Activated CD8-positive, alpha-beta memory T cell treated with anti-CD3 and anti-CD28 coated beads, Interleukin-2, amount 10 ng/mL, durations not matched to agents 7 days and 5 days (primary cell): Measurements from ENCODE around the gene ABCG5. TPM values are rescaled to one million over a fixed set of nuclear protein-coding genes. Genes with fewer than 3 reads are reported as not detected.

ENCODE experiments used
- ATAC-seq: fragments of 150-1000 bp; cut with Tn5 transposase; one replicate; pipeline ENCODE4 v1.10.0; 2021; ENCODE audit warnings: moderate library complexity
- CTCF ChIA-PET: fragments of 350-600 bp; sonication (Branson Sonifier 250); formaldehyde crosslinking; loops from one replicate; lab custom pipeline; 2021; ENCODE audit warnings: antibody characterized with exemption; lab: Charles Lee
- DNase-seq: peaks from one replicate; pipeline ENCODE4 v3.0.0-alpha.2; 2020
- H3K27ac Mint-ChIP-seq: one replicate; pipeline ENCODE4 v1.8.0; 2021; ENCODE audit warnings: mild to moderate bottlenecking, mixed read lengths
- H3K27me3 Mint-ChIP-seq: one replicate; pipeline ENCODE4 v1.8.0; 2021; ENCODE audit warnings: mixed read lengths
- H3K36me3 Mint-ChIP-seq: one replicate; pipeline ENCODE4 v1.8.0; 2021; ENCODE audit warnings: mild to moderate bottlenecking, mixed read lengths
- H3K4me1 Mint-ChIP-seq: one replicate; pipeline ENCODE4 v1.8.0; 2021; ENCODE audit warnings: mixed read lengths
- H3K4me3 Mint-ChIP-seq: one replicate; pipeline ENCODE4 v1.8.0; 2021; ENCODE audit warnings: mild to moderate bottlenecking, moderate library complexity, mixed read lengths
- H3K9me3 Mint-ChIP-seq: one replicate; pipeline ENCODE4 v1.8.0; 2022; ENCODE audit warnings: low read depth, mixed read lengths
- total RNA-seq, 2 experiments: library from RNA; stranded (reverse); gene quantifications; one replicate each; pipeline ENCODE4 v1.2.3, GENCODE V29; 2021

Gene ABCG5
- total RNA-seq, 2 experiments from 2014 or later: not detected

DNA sequence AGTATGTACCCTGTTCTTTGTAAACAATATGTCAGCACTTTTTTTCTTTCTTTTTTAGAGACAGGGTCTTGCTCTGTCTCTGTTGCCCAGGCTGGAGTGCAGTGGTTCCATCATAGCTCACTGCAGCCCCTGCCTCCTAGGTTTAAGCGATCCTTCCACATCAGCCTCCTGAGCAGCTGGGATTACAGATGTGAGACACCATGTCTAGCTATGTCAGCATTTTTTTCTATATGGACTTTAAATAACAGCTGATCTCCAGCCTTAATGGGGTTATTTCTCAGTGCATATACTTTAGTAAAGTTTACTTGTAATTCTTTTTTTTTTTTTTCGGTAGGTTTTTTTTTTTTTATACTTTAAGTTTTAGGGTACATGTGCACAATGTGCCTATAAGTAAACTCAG lies 26.6 kb downstream of the ABCG5 start:
- CTCF ChIA-PET: no interaction called here
- Mint-ChIP-seq H3K36me3 (no peaks in the 10 kb centered on the region), H3K27me3 (no peaks in the 10 kb centered on the region), H3K27ac (no peak overlapping the region), H3K9me3 (no peaks in the 10 kb centered on the region), H3K4me1 (peaks cover 6% of the 10 kb centered on the region), H3K4me3 (no peak overlapping the region)
- ATAC-seq (no peak), DNase-seq (no peak)

DNA sequence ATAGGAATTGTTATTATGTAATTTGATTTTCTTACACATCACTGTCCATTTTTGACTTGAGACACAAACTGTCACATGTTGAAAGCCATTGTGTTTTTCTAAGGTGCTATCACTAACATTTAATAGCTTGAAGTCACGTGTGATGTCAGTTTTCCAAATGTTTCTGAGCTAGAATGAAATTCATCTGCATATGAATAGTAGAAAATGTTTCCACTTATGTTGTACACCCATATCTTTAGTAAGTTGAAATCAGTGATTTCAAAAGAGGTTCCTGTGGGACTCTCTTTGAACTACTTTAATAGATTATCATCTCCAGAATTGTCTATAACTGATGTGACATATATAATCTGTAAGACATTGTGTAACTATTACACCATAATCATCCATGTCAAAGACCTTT lies 27.8 kb downstream of the ABCG5 start:
- no peak overlapping the region for H3K27ac Mint-ChIP-seq
- H3K9me3 Mint-ChIP-seq: no peaks in the 10 kb centered on the region
- CTCF ChIA-PET: no interaction called here
- H3K36me3 Mint-ChIP-seq: no peaks in the 10 kb centered on the region
- DNase-seq (no peak), ATAC-seq (no peak)
- peaks cover 6% of the 10 kb centered on the region for H3K4me1 Mint-ChIP-seq
- no peaks in the 10 kb centered on the region for H3K27me3 Mint-ChIP-seq
- no peak overlapping the region for H3K4me3 Mint-ChIP-seq

DNA sequence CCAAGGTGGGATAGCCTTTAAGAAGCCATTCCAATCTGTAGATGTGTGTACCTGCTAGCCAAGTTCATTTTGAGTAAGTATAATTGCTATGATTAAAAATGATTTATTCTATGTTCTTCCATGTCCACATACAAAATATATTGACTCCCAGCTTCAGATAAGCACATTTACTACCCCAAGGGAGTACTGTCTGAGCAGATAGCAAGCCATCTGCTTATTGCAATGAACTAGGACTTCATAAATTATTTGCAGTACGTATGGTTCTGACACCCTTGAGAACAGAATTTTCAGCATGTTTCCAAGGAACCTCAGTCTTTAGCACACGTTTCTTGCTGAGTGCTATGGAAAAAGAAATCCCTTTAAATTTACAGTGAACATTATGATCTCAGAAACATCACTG lies 28.2 kb downstream of the ABCG5 start:
- no peak for DNase-seq
- no peak for ATAC-seq
- Mint-ChIP-seq H3K27ac (no peak overlapping the region), H3K27me3 (no peaks in the 10 kb centered on the region), H3K9me3 (no peaks in the 10 kb centered on the region), H3K36me3 (no peaks in the 10 kb centered on the region), H3K4me1 (peaks cover 3% of the 10 kb centered on the region), H3K4me3 (no peak overlapping the region)
- CTCF ChIA-PET: no interaction called here

DNA sequence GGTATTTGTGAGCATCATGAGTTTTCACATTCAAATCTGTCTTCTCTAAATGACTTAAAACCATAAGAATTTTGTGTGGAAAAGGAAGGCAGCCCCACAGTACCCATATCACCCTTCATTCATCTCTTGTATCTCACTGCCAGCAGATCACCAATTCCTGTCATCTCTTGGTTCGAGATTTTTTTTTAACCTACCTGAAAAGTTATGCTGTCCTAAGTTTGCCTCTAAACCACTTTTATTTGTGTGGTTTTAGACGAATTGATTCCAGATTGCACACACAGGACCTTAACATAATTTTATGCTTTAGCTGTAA lies 32.0 kb downstream of the ABCG5 start:
- no peaks in the 10 kb centered on the region for H3K9me3 Mint-ChIP-seq
- ATAC-seq (no peak), DNase-seq (no peak)
- no peaks in the 10 kb centered on the region for H3K4me1 Mint-ChIP-seq
- CTCF ChIA-PET: no interaction called here
- H3K4me3 Mint-ChIP-seq: no peak overlapping the region
- H3K27ac Mint-ChIP-seq: no peak overlapping the region
- no peaks in the 10 kb centered on the region for H3K27me3 Mint-ChIP-seq
- no peaks in the 10 kb centered on the region for H3K36me3 Mint-ChIP-seq

DNA sequence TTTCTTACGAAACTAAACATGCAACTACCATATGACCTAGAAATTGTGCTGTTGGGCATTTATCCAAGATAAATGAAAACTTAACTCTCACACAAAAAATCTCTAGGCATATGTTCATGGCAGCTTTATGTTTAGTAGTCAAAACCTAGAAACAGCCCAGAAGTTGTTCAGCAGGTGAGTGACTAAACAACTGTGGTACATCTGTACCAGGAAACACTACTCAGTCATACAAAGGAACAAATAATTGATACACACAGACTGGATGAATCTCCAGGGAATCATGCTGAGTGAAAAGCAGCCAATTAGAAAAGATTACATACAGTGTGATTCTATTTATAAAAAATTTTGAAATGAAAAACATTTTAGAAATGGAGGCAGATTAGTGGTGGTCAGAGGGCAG lies 35.5 kb downstream of the ABCG5 start:
- H3K4me3 Mint-ChIP-seq: no peak overlapping the region

DNA sequence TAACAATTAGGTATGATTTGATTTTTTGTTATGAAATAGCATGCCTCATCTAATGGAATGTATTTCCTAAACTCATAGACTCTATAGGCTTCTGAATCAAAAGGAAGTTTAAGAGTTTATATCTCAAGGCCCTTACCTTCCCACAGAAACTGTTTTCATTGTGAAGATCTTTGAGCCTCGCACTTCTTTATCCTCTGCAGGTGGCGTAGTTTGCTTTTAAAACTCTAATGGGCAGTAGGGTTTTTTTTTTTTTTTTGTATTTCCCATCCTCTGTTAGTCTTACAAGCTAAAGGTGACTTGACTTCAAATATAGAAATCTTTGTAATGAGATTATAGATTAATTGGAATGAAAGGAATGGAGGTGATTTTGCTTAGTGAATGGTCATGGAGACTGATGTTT lies 36.5 kb downstream of the ABCG5 start:
- Mint-ChIP-seq H3K4me3 (no peak overlapping the region), H3K27ac (no peak overlapping the region)

More for the DNA sequence above, 35.5 kb downstream of the ABCG5 start:
- Mint-ChIP-seq H3K4me1 (peaks cover 2% of the 10 kb centered on the region), H3K9me3 (no peaks in the 10 kb centered on the region), H3K36me3 (no peaks in the 10 kb centered on the region), H3K27me3 (no peaks in the 10 kb centered on the region), H3K27ac (no peak overlapping the region)
- no peak for DNase-seq
- CTCF ChIA-PET: no interaction called here
- ATAC-seq: no peak

DNA sequence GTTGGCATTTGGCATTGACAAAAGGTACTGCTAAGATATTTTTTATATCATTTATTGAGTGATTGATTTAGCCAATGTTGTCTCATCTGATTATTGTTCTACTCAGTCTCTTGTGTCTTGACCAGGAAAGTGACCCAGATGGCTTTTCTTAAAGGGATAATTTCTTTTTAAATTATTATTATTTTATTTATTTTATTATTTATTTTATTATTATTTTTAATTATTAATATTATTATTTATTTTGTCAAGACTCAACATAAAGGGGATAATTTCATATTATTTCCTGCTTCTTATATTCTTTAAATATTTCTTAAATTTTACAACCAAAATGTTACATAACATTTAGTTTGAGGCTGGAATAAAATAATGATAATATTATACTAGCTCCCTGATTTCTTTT lies 37.7 kb downstream of the ABCG5 start:
- DNase-seq (no peak), ATAC-seq (no peak)
- Mint-ChIP-seq H3K4me1 (peaks cover 2% of the 10 kb centered on the region), H3K36me3 (no peaks in the 10 kb centered on the region), H3K27ac (no peak overlapping the region), H3K9me3 (no peaks in the 10 kb centered on the region), H3K4me3 (no peak overlapping the region), H3K27me3 (no peaks in the 10 kb centered on the region)
- CTCF ChIA-PET: interaction anchor here (0.9 kb wide), 1 partner anchor 26 kb away, joined by 3 read pairs; no protein-coding TSS in a partner anchor

More for the DNA sequence above, 36.5 kb downstream of the ABCG5 start:
- ATAC-seq (no peak), DNase-seq (no peak)
- H3K27me3 Mint-ChIP-seq: no peaks in the 10 kb centered on the region
- peaks cover 2% of the 10 kb centered on the region for H3K4me1 Mint-ChIP-seq
- H3K9me3 Mint-ChIP-seq: no peaks in the 10 kb centered on the region
- CTCF ChIA-PET: interaction anchor here (0.6 kb wide), 1 partner anchor 318 kb away, joined by 3 read pairs; no protein-coding TSS in a partner anchor
- no peaks in the 10 kb centered on the region for H3K36me3 Mint-ChIP-seq

DNA sequence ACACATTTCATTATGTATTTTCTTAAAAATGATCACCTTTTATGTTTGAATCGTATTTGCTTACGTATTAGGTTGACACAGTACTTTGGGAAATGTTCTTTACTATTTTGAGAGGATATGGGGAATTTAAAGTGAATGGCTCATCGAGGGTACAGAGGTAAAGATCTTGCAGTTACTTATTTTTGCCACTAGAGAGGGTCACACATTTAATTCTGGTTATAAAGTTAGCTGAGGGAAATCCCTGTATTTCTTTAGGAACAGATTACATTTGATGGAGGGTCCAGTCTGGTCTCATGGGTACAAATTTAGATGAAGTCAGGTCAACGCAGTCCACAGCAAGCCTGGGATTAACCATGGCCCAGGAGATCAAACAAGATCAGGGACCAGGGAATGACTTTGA lies 40.3 kb downstream of the ABCG5 start:
- no peaks in the 10 kb centered on the region for H3K9me3 Mint-ChIP-seq
- no peak for ATAC-seq
- no peak overlapping the region for H3K27ac Mint-ChIP-seq
- CTCF ChIA-PET: interaction anchor here (0.7 kb wide), 1 partner anchor 24 kb away, joined by 3 read pairs; no protein-coding TSS in a partner anchor
- peaks cover 2% of the 10 kb centered on the region for H3K4me1 Mint-ChIP-seq
- no peak for DNase-seq
- no peaks in the 10 kb centered on the region for H3K36me3 Mint-ChIP-seq
- H3K27me3 Mint-ChIP-seq: no peaks in the 10 kb centered on the region
- no peak overlapping the region for H3K4me3 Mint-ChIP-seq

DNA sequence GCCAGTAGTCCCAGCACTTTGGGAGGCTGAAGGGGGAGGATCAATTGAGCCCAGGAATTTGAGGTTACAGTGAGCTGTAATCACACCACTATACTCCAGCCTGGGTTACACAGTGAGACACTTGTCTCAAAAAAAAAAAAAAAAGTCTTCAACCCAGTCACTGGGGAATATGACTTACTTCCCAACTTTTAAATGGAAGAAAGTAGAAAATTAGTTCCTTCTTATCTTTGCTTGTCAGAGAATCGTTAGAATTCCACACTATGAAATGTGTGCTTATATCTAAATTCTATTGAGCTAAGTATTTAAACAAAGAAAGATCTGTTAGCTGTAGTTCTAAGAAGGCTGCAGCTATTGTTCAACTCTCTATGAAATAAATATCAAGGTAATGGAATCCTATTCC lies 42.4 kb downstream of the ABCG5 start:
- no peak for ATAC-seq
- no peaks in the 10 kb centered on the region for H3K9me3 Mint-ChIP-seq
- H3K36me3 Mint-ChIP-seq: no peaks in the 10 kb centered on the region
- DNase-seq: no peak
- no peak overlapping the region for H3K27ac Mint-ChIP-seq
- no peak overlapping the region for H3K4me3 Mint-ChIP-seq
- CTCF ChIA-PET: no interaction called here
- H3K27me3 Mint-ChIP-seq: no peaks in the 10 kb centered on the region
- H3K4me1 Mint-ChIP-seq: peaks cover 2% of the 10 kb centered on the region

DNA sequence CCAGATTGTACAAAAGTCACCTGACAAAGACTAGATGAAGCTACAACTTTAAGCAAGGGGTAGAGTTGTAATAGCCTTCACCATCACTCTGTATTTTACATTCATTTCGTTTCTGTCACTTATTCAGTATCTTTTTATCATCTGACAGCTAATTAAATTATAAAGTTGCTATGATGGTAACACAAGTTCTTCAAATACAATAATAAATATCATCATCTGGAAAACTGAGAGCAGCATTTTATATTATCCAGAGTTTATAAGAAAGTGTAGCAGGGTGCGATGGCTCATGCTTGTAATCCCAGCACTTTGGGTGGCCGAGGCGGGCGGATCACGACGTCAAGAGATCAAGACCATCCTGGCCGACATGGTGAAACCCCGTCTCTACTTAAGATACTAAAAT lies 43.7 kb downstream of the ABCG5 start:
- H3K4me3 Mint-ChIP-seq: no peak overlapping the region
- ATAC-seq (no peak), DNase-seq (no peak)
- H3K4me1 Mint-ChIP-seq: peaks cover 2% of the 10 kb centered on the region
- H3K27me3 Mint-ChIP-seq: no peaks in the 10 kb centered on the region
- no peak overlapping the region for H3K27ac Mint-ChIP-seq
- no peaks in the 10 kb centered on the region for H3K36me3 Mint-ChIP-seq
- CTCF ChIA-PET: no interaction called here
- no peaks in the 10 kb centered on the region for H3K9me3 Mint-ChIP-seq

DNA sequence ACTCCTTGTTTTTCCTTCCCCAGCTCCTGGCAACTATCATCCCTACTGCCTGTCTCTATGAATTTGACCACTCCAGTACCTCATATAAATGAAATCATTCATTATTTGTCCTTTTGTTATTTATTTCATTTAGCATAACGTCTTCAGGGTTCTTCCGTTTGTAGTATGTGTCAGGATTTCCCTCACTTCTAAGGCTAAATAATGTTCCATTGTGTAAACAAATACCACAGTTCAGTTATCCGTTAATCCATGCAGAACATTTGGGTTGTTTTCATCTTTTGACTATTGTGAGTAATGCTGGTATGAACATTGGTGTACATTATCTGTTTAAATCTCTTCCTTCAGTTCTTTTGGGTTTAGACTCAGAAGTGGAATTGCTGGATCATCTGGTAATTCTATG lies 46.0 kb downstream of the ABCG5 start:
- Mint-ChIP-seq H3K27me3 (no peaks in the 10 kb centered on the region), H3K36me3 (no peaks in the 10 kb centered on the region), H3K4me1 (no peaks in the 10 kb centered on the region), H3K27ac (no peak overlapping the region), H3K9me3 (no peaks in the 10 kb centered on the region), H3K4me3 (no peak overlapping the region)
- DNase-seq (no peak), ATAC-seq (no peak)
- CTCF ChIA-PET: no interaction called here

DNA sequence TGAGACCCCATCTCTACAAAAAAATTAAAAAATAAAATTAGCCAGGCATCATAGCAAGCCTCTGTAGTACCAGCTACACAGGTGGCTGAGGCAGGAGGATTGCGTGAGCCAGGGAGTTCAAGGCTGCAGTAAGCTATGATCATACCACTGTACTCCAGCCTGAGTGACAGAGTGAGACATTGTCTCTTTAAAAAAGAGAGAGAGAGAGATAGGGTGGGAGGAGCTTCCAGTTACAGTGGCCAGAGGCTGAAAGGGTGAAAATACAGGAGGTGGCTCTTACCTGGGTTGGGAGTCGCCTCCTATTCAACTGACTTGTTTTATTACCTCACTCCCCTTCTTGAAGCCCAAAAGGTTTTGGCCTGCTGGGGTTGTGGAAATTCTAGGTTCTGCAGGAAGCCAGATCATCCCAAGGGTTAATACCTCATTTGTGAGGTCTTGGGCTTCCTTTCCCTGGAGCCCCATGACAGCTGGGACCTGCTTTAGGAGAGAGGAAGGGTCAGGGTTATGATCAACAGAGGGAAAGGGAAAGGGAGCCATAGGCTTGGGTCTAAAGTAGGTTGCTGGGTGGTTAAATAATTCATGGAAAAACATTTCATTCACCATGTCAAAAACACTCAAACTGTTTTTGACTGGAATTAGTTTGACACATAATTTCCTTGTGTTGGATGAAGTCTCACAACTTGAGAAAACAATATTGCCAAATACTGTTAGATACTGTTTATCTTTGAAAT lies 47.4 kb downstream of the ABCG5 start:
- CTCF ChIA-PET: no interaction called here
- DNase-seq: no peak

DNA sequence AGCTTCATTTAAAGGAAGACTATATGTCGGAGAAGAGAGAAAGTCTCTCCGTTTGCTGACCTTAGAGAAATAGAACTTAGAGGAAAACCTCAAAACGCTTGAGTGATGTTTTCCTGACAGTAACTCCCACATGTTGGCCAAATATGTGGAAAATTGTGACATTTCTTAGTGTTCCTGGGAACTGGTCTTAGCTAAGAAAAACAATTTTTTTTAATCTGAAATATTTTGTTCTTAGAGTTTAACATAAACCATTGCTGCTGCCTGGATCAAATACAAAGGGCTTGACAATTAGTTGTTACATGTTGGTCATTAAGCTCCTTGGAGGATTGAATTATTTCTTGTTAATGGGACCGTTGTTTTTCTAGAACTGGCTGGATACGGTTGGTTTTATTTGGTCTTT lies 48.5 kb downstream of the ABCG5 start:
- CTCF ChIA-PET: no interaction called here
- H3K9me3 Mint-ChIP-seq: no peaks in the 10 kb centered on the region
- H3K36me3 Mint-ChIP-seq: no peaks in the 10 kb centered on the region
- H3K4me1 Mint-ChIP-seq: no peaks in the 10 kb centered on the region
- no peaks in the 10 kb centered on the region for H3K27me3 Mint-ChIP-seq
- no peak overlapping the region for H3K27ac Mint-ChIP-seq
- H3K4me3 Mint-ChIP-seq: no peak overlapping the region
- no peak for DNase-seq
- no peak for ATAC-seq

More for the DNA sequence above, 47.4 kb downstream of the ABCG5 start:
- Mint-ChIP-seq H3K36me3 (no peaks in the 10 kb centered on the region), H3K4me1 (no peaks in the 10 kb centered on the region), H3K27ac (no peak overlapping the region), H3K4me3 (no peak overlapping the region), H3K27me3 (no peaks in the 10 kb centered on the region), H3K9me3 (no peaks in the 10 kb centered on the region)
- ATAC-seq: no peak

DNA sequence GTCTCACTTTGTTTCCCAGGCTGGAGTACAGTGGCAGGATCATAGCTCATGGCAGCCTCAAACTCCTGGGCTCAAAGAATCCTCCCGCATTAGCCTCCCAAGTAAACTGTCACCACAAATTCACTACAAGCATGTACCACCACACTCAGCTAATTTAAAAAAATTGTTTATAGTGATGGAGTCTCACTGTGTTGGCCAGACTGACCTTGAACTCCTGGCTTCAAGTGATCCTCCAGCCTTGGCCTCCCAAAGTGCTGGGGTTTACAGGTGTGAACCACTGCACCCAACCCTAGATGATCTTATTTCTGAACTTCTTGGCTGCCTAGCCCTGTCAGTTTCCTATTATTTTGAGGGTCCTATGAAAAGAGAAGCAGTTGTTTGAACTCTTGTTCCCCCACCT lies 50.0 kb downstream of the ABCG5 start:
- no peak for ATAC-seq
- H3K4me3 Mint-ChIP-seq: no peak overlapping the region
- DNase-seq: no peak
- CTCF ChIA-PET: interaction anchor here (1.5 kb wide), 1 partner anchor 15 kb away, joined by 4 read pairs; the partner anchor contains the start of gene DYNC2LI1
- no peaks in the 10 kb centered on the region for H3K27me3 Mint-ChIP-seq
- no peaks in the 10 kb centered on the region for H3K4me1 Mint-ChIP-seq
- H3K9me3 Mint-ChIP-seq: no peaks in the 10 kb centered on the region
- no peaks in the 10 kb centered on the region for H3K36me3 Mint-ChIP-seq
- H3K27ac Mint-ChIP-seq: no peak overlapping the region
